ENCODE data around the gene TNFSF11.

TNFSF11 gene

GRCh38 chr13:42577538-42577937 is 3.6 kb downstream of the TNFSF11 start:
- DNase-seq (ENCODE audit: extremely low read depth, low read depth) = no peak
- no peak for TF ChIP-seq CTCF (IDR thresholded peaks at IDR 0.05; ENCODE audit: low read depth, low read length)

- no peak for TF ChIP-seq CTCF (IDR thresholded peaks at IDR 0.05; ENCODE audit: low read depth, low read length)
- DNase-seq (ENCODE audit: extremely low read depth, low read depth) = no peak
These were observed 6.7 kb downstream of the TNFSF11 start for GRCh38 chr13:42580644-42581043.

- DNase-seq (ENCODE audit: extremely low read depth, low read depth) = no peak
- TF ChIP-seq CTCF (IDR thresholded peaks at IDR 0.05; ENCODE audit: low read depth, low read length) = no peak
These were observed 7.5 kb downstream of the TNFSF11 start for GRCh38 chr13:42581427-42581826.

GRCh38 chr13:42591602-42592001 is 17.6 kb downstream of the TNFSF11 start:
- TF ChIP-seq CTCF (IDR thresholded peaks at IDR 0.05; ENCODE audit: low read depth, low read length) = no peak
- DNase-seq (ENCODE audit: extremely low read depth, low read depth) = no peak

GRCh38 chr13:42592915-42593900 is 19.3 kb downstream of the TNFSF11 start:
- no peak for DNase-seq (ENCODE audit: extremely low read depth, low read depth)
- no peak for TF ChIP-seq CTCF (IDR thresholded peaks at IDR 0.05; ENCODE audit: low read depth, low read length)

- DNase-seq (ENCODE audit: extremely low read depth, low read depth) = peak; percentile 83
- peak; percentile 68 for TF ChIP-seq CTCF (IDR thresholded peaks at IDR 0.05; ENCODE audit: low read depth, low read length)
These were observed 20.7 kb downstream of the TNFSF11 start for GRCh38 chr13:42594481-42595252.

GRCh38 chr13:42595253-42595571 is 21.3 kb downstream of the TNFSF11 start:
- TF ChIP-seq CTCF (IDR thresholded peaks at IDR 0.05; ENCODE audit: low read depth, low read length) = no peak
- no peak for DNase-seq (ENCODE audit: extremely low read depth, low read depth)
